Esophagus muscularis mucosa (tissue), 3 donors: ENCODE measurements around the gene OVAAL.

Source experiments
- POLR2A ChIP-seq: fragments of 450-650 bp; IDR thresholded peaks from one replicate; pipeline ENCODE4 v1.6.1; 2017; ENCODE audit warnings: antibody characterized with exemption, moderate library complexity, mild to moderate bottlenecking, low read depth
- POLR2AphosphoS5 ChIP-seq, 2 donors: sonication (generic); formaldehyde crosslinking; IDR thresholded peaks; one replicate each; pipeline ENCODE4 v1.6.1; 2017; ENCODE audit warnings: antibody characterized with exemption in 2 of 2
- TF ChIP-seq, protein P1 (sequence below), 3 experiments: fragments of 200-600 bp in 2 of 3; fragments of 450-650 bp in 1 of 3; sonication (generic) in 2 of 3; IDR thresholded peaks; one replicate each; pipeline ENCODE4 v1.5.1; 2017 to 2019; ENCODE audit warnings: antibody characterized with exemption in 3 of 3, mild to moderate bottlenecking in 2 of 3, moderate library complexity in 1 of 3

- TF ChIP-seq, protein P1, sequence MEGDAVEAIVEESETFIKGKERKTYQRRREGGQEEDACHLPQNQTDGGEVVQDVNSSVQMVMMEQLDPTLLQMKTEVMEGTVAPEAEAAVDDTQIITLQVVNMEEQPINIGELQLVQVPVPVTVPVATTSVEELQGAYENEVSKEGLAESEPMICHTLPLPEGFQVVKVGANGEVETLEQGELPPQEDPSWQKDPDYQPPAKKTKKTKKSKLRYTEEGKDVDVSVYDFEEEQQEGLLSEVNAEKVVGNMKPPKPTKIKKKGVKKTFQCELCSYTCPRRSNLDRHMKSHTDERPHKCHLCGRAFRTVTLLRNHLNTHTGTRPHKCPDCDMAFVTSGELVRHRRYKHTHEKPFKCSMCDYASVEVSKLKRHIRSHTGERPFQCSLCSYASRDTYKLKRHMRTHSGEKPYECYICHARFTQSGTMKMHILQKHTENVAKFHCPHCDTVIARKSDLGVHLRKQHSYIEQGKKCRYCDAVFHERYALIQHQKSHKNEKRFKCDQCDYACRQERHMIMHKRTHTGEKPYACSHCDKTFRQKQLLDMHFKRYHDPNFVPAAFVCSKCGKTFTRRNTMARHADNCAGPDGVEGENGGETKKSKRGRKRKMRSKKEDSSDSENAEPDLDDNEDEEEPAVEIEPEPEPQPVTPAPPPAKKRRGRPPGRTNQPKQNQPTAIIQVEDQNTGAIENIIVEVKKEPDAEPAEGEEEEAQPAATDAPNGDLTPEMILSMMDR (IDR thresholded peaks at IDR 0.05) = no peak
- TF ChIP-seq POLR2A (no peak), POLR2AphosphoS5 (IDR thresholded peaks at IDR 0.05) (no peak)
Measured at GRCh38 chr1:180609643-180610555, 51.1 kb downstream of the OVAAL start.
